ENCODE measurements around the gene EEF1G.

GRCh38 chr11:62610814-62611704 lies 37.4 kb upstream of the EEF1G start:
- TF ChIP-seq CTCF (IDR thresholded peaks at IDR 0.05; ENCODE audit: insufficient read depth, low read depth, low read length) (no peak), EZH2 (IDR thresholded peaks at IDR 0.05; ENCODE audit: insufficient read depth, low read length) (no peak)
